ENCODE results near the gene ZBTB43. TPM values are rescaled to one million over a fixed set of nuclear protein-coding genes. Genes with fewer than 3 reads are reported as not detected.

Gene ZBTB43
- total RNA-seq, 2 donors from 2014 or later = 17.4 to 24.2 TPM

DNA sequence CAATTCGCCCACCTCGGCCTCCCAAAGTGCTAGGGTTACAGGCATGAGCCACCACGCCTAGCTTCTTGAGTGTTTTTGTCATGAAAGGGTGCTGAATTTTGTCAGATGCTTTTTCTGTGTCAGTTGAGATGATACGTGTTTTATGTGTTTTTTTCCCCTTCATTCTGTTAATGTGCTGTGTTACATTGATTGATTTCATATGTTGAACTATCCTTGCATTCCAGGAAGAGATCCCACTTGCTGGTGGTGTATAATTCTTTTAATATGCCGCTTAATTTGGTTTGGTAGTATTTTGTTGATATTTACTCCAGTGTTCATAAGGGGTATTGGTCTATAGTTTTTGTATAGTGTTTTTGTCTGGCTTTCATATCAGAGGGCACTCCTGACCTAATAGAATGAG is 13.6 kb downstream of the ZBTB43 start:
- 96 to 100% methylated on average over 5 of the region's 5 CpGs for WGBS, 2 experiments (ENCODE audit: insufficient coverage in 1 of 2, insufficient read length in 1 of 2)
- TF ChIP-seq, protein P1, sequence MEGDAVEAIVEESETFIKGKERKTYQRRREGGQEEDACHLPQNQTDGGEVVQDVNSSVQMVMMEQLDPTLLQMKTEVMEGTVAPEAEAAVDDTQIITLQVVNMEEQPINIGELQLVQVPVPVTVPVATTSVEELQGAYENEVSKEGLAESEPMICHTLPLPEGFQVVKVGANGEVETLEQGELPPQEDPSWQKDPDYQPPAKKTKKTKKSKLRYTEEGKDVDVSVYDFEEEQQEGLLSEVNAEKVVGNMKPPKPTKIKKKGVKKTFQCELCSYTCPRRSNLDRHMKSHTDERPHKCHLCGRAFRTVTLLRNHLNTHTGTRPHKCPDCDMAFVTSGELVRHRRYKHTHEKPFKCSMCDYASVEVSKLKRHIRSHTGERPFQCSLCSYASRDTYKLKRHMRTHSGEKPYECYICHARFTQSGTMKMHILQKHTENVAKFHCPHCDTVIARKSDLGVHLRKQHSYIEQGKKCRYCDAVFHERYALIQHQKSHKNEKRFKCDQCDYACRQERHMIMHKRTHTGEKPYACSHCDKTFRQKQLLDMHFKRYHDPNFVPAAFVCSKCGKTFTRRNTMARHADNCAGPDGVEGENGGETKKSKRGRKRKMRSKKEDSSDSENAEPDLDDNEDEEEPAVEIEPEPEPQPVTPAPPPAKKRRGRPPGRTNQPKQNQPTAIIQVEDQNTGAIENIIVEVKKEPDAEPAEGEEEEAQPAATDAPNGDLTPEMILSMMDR (conservative IDR thresholded peaks at IDR 0.05) = no peak
- peaks cover 44% of the 10 kb centered on the region for H3K9me3 Mint-ChIP-seq

DNA sequence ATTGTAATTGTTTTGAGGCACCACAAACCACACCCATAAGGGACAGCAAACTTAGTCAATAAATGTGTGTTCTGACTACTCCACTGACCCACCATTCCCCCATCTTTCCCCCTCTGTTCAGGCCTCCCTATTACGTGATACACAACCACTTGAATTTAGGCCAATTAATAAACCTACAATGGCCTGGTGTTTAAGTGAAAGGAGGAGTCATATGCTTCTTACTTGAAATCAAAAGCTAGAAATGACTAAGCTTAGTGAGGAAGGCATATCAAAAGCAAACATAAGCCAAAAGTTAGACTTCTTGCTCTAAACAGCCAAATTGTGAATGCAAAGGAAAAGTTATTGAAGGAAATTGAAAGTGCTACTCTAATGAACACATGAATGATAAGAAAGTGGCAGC is 14.6 kb downstream of the ZBTB43 start:
- no peaks in the 10 kb centered on the region for H3K4me1 ChIP-seq (ENCODE audit: control insufficient read depth, insufficient read depth, low read length)
- no peak overlapping the region for H3K4me3 Mint-ChIP-seq
- peaks cover 67% of the 10 kb centered on the region for H3K36me3 ChIP-seq (ENCODE audit: control insufficient read depth, insufficient read depth, low read length)
- no peak overlapping the region for H3K9ac ChIP-seq (ENCODE audit: extremely low read depth, low read length, poor library complexity, severe bottlenecking)
- H3K9me3 Mint-ChIP-seq = peaks cover 41% of the 10 kb centered on the region
- peaks cover 58% of the 10 kb centered on the region for H3K9me3 ChIP-seq (ENCODE audit: control insufficient read depth, low read length)
- DNase-seq = no peak
- peaks cover 4% of the 10 kb centered on the region for H3K4me1 Mint-ChIP-seq
- no peak overlapping the region for H3K27ac ChIP-seq (ENCODE audit: low read depth, low read length)
- TF ChIP-seq, protein P1 (conservative IDR thresholded peaks at IDR 0.05) = no peak
- no peak overlapping the region for H3K27ac Mint-ChIP-seq
- WGBS, 2 experiments (ENCODE audit: insufficient coverage in 1 of 2, insufficient read length in 1 of 2) = 92% methylated on average over 1 of the region's 1 CpG; no CpG with 5 or more reads in 1 of the 2 experiments
- H3K36me3 Mint-ChIP-seq (ENCODE audit: low read depth) = peaks cover 84% of the 10 kb centered on the region
- no peaks in the 10 kb centered on the region for H3K27me3 Mint-ChIP-seq (ENCODE audit: insufficient read depth)
- H3K27me3 ChIP-seq (ENCODE audit: control insufficient read depth, insufficient read depth, low read length, poor library complexity, severe bottlenecking) = no peaks in the 10 kb centered on the region
- peak overlapping the region; percentile 34 for H3K4me3 ChIP-seq (ENCODE audit: low read length)

More for the DNA sequence above, 13.6 kb downstream of the ZBTB43 start:
- Histone ChIP-seq H3K4me1 (ENCODE audit: control insufficient read depth, insufficient read depth, low read length) (no peaks in the 10 kb centered on the region), H3K4me3 (ENCODE audit: low read length) (peak overlapping the region; percentile 64), H3K27ac (ENCODE audit: low read depth, low read length) (no peak overlapping the region), H3K9ac (ENCODE audit: extremely low read depth, low read length, poor library complexity, severe bottlenecking) (no peak overlapping the region), H3K27me3 (ENCODE audit: control insufficient read depth, insufficient read depth, low read length, poor library complexity, severe bottlenecking) (no peaks in the 10 kb centered on the region), H3K36me3 (ENCODE audit: control insufficient read depth, insufficient read depth, low read length) (peaks cover 73% of the 10 kb centered on the region), H3K9me3 (ENCODE audit: control insufficient read depth, low read length) (peaks cover 68% of the 10 kb centered on the region)
- Mint-ChIP-seq H3K27me3 (ENCODE audit: insufficient read depth) (no peaks in the 10 kb centered on the region), H3K36me3 (ENCODE audit: low read depth) (peaks cover 86% of the 10 kb centered on the region), H3K27ac (no peak overlapping the region), H3K4me1 (no peaks in the 10 kb centered on the region), H3K4me3 (no peak overlapping the region)
- DNase-seq = no peak

DNA sequence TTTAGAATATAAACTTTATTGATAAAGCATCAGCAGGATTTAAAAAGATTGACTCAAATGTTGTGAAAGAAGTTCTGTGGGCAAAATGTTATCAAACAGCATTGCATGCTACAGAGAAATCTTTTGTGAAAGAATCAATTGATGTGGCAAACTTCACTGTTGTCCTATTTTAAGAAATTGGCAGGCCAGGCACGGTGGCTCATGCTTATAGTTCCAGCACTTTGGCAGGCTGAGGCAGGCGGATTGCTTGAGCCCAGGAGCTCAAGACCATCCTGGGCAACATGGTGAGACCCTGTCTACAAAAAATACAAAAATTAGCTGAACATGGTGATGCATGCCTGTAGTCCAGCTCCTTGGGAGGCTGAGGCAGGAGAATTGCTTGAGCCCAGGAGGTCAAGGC is 17.4 kb downstream of the ZBTB43 start:
- peaks cover 29% of the 10 kb centered on the region for H3K9me3 Mint-ChIP-seq
- no peak for DNase-seq
- no peaks in the 10 kb centered on the region for H3K27me3 ChIP-seq (ENCODE audit: control insufficient read depth, insufficient read depth, low read length, poor library complexity, severe bottlenecking)
- no peak overlapping the region for H3K4me3 ChIP-seq (ENCODE audit: low read length)
- TF ChIP-seq, protein P1 (conservative IDR thresholded peaks at IDR 0.05) = no peak
- H3K4me1 Mint-ChIP-seq = peaks cover 7% of the 10 kb centered on the region
- no peaks in the 10 kb centered on the region for H3K4me1 ChIP-seq (ENCODE audit: control insufficient read depth, insufficient read depth, low read length)
- H3K27me3 Mint-ChIP-seq (ENCODE audit: insufficient read depth) = no peaks in the 10 kb centered on the region
- no peak overlapping the region for H3K4me3 Mint-ChIP-seq
- peaks cover 58% of the 10 kb centered on the region for H3K36me3 ChIP-seq (ENCODE audit: control insufficient read depth, insufficient read depth, low read length)
- no peak overlapping the region for H3K27ac Mint-ChIP-seq
- H3K27ac ChIP-seq (ENCODE audit: low read depth, low read length) = no peak overlapping the region
- no peak overlapping the region for H3K9ac ChIP-seq (ENCODE audit: extremely low read depth, low read length, poor library complexity, severe bottlenecking)
- peaks cover 33% of the 10 kb centered on the region for H3K9me3 ChIP-seq (ENCODE audit: control insufficient read depth, low read length)
- H3K36me3 Mint-ChIP-seq (ENCODE audit: low read depth) = peaks cover 75% of the 10 kb centered on the region
- 85 to 92% methylated on average over 2 of the region's 2 CpGs for WGBS, 2 experiments (ENCODE audit: insufficient coverage in 1 of 2, insufficient read length in 1 of 2)

Measured in endodermal cell (in vitro differentiated cells).